Panc1 (cell line): ENCODE results near the gene CSF1R. TPM values are rescaled to one million over a fixed set of nuclear protein-coding genes. Genes with fewer than 3 reads are reported as not detected.

Experiments
- ATAC-seq: fragments of 200-7000 bp; cut with Tn5 transposase; 2 replicates; pipeline ENCODE4 v1.9.1; 2020; ENCODE audit warnings: mild to moderate bottlenecking, moderate library complexity
- BruUV-seq: library from RNA; stranded (reverse); fragments of 400-500 nt; replicated peaks from 2 replicates; lab custom pipeline; 2021; lab: Mats Ljungman, UMichigan
- CTCF ChIA-PET: fragments of 300-600 bp; sonication (Branson Sonifier 250); formaldehyde crosslinking; loops from one replicate; lab custom pipeline; 2022; ENCODE audit warnings: antibody characterized with exemption; lab: Charles Lee
- POLR2A ChIA-PET: fragments of 300-600 bp; sonication (Branson Sonifier 250); formaldehyde crosslinking; loops from one replicate; lab custom pipeline; 2022; ENCODE audit warnings: antibody characterized with exemption; lab: Charles Lee
- DNase-seq: peaks from one replicate; pipeline ENCODE4 v3.0.0-alpha.2; 2010; ENCODE audit warnings: low read depth, low spot score
- H3K27ac ChIP-seq: 2 replicates; pipeline ENCODE4 v1.5.1; 2011; ENCODE audit warnings: mild to moderate bottlenecking, low read length, inconsistent platforms
- H3K27me3 ChIP-seq: fragments of 200-500 bp; sonication (Bioruptor generic); 2 replicates; pipeline ENCODE4 v1.6.0; 2014; ENCODE audit warnings: low read length, inconsistent platforms; ENCODE audit not compliant: control insufficient read depth, insufficient read depth
- H3K36me3 ChIP-seq: fragments of 200-500 bp; sonication (Bioruptor generic); 2 replicates; pipeline ENCODE4 v1.5.1; 2014; ENCODE audit warnings: inconsistent platforms, mild to moderate bottlenecking, low read length, moderate library complexity; ENCODE audit not compliant: control insufficient read depth, insufficient read depth
- H3K4me1 ChIP-seq: 2 replicates; pipeline ENCODE4 v1.5.1; 2011; ENCODE audit warnings: inconsistent platforms, mild to moderate bottlenecking, low read length, moderate library complexity; ENCODE audit not compliant: control insufficient read depth, insufficient read depth
- H3K4me3 ChIP-seq, 2 experiments: 2 replicates each; pipeline ENCODE4 v1.5.1; 2011 to 2012; ENCODE audit warnings: low read depth in 2 of 2, low read length in 2 of 2, mild to moderate bottlenecking in 2 of 2, inconsistent platforms in 1 of 2, moderate library complexity in 1 of 2
- H3K9me3 ChIP-seq: fragments of 200-500 bp; sonication (Bioruptor generic); 2 replicates; pipeline ENCODE4 v1.5.1; 2014; ENCODE audit warnings: low read depth, mild to moderate bottlenecking, inconsistent platforms, low read length, moderate library complexity; ENCODE audit not compliant: control insufficient read depth, insufficient read depth
- POLR2AphosphoS5 ChIP-seq: IDR thresholded peaks from 2 replicates; pipeline ENCODE4 v1.6.1; 2012; ENCODE audit warnings: mild to moderate bottlenecking, low read depth, low read length, moderate library complexity
- SIN3A ChIP-seq: IDR thresholded peaks from 2 replicates; pipeline ENCODE4 v1.6.1; 2012; ENCODE audit warnings: low read depth, mild to moderate bottlenecking, low read length, moderate library complexity, borderline replicate concordance; ENCODE audit not compliant: insufficient read depth
- TCF7L2 ChIP-seq: IDR thresholded peaks from 2 replicates; pipeline ENCODE4 v1.6.1; 2011; ENCODE audit warnings: mild to moderate bottlenecking, low read depth, low read length, inconsistent platforms
- in situ Hi-C: cut with HindIII; loops from 2 replicates; pipeline ENCODE4 v1.10.0; 2016; ENCODE audit warnings: low sequenced_read_pairs, low pct_unique_long_range_greater_than_20kb
- intact Hi-C: fragments of 100-400 bp; cut with micrococcal nuclease; formaldehyde crosslinking; loops from one replicate; pipeline ENCODE4 v1.10.0; 2022; ENCODE audit not compliant: unreplicated experiment
- total RNA-seq: library from RNA; stranded (reverse); gene quantifications from one replicate; pipeline ENCODE4 v1.2.1, GENCODE V29; 2021; ENCODE audit not compliant: unreplicated experiment
- TF ChIP-seq, protein P1 (sequence below): fragments of 450-650 bp; IDR thresholded peaks from 2 replicates; pipeline ENCODE4 v1.5.1; 2017; ENCODE audit warnings: mild to moderate bottlenecking
- TF ChIP-seq, protein P2 (sequence below), 2 experiments: IDR thresholded peaks; 2 replicates each; pipeline ENCODE4 v1.6.1; 2011 to 2012; ENCODE audit warnings: low read depth in 2 of 2, control low read depth in 1 of 2, low read length in 1 of 2, mild to moderate bottlenecking in 1 of 2, moderate library complexity in 1 of 2; ENCODE audit not compliant: insufficient read depth in 1 of 2

The CSF1R gene
- total RNA-seq, 1 experiment from 2014 or later: 0.05 TPM

DNA sequence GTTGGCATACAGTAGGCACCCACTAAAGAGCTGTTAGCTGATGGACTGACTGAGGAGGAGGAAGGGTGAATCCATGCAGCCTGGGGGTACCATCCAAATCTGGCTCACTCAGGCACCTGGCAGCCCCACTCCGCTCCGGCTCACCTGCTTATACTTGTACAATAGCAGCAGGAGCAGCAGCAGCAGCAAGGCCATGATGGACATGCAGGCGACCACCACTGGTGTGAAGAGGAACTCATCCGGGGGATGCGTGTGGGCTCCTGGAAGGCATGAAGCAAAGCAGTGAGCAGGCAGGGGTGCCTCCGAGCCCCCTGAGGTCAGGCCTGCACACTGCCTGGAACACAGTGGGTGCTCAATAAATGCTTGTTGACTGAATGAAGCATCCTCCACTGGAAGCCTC, 18.3 kb downstream of the CSF1R start:
- no peaks in the 10 kb centered on the region for H3K27me3 ChIP-seq
- no peaks in the 10 kb centered on the region for H3K4me1 ChIP-seq
- CTCF ChIA-PET: no interaction called here
- BruUV-seq: no TSS peak
- no peaks in the 10 kb centered on the region for H3K36me3 ChIP-seq
- ATAC-seq (no peak), DNase-seq (no peak)
- POLR2A ChIA-PET: no interaction called here
- intact Hi-C loops: no loop called here
- no peak overlapping the region for H3K27ac ChIP-seq
- no peak overlapping the region for H3K4me3 ChIP-seq
- TF ChIP-seq, protein P1, sequence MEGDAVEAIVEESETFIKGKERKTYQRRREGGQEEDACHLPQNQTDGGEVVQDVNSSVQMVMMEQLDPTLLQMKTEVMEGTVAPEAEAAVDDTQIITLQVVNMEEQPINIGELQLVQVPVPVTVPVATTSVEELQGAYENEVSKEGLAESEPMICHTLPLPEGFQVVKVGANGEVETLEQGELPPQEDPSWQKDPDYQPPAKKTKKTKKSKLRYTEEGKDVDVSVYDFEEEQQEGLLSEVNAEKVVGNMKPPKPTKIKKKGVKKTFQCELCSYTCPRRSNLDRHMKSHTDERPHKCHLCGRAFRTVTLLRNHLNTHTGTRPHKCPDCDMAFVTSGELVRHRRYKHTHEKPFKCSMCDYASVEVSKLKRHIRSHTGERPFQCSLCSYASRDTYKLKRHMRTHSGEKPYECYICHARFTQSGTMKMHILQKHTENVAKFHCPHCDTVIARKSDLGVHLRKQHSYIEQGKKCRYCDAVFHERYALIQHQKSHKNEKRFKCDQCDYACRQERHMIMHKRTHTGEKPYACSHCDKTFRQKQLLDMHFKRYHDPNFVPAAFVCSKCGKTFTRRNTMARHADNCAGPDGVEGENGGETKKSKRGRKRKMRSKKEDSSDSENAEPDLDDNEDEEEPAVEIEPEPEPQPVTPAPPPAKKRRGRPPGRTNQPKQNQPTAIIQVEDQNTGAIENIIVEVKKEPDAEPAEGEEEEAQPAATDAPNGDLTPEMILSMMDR: no peak
- TF ChIP-seq TCF7L2 (no peak), SIN3A (no peak), POLR2AphosphoS5 (no peak)
- TF ChIP-seq, protein P2, sequence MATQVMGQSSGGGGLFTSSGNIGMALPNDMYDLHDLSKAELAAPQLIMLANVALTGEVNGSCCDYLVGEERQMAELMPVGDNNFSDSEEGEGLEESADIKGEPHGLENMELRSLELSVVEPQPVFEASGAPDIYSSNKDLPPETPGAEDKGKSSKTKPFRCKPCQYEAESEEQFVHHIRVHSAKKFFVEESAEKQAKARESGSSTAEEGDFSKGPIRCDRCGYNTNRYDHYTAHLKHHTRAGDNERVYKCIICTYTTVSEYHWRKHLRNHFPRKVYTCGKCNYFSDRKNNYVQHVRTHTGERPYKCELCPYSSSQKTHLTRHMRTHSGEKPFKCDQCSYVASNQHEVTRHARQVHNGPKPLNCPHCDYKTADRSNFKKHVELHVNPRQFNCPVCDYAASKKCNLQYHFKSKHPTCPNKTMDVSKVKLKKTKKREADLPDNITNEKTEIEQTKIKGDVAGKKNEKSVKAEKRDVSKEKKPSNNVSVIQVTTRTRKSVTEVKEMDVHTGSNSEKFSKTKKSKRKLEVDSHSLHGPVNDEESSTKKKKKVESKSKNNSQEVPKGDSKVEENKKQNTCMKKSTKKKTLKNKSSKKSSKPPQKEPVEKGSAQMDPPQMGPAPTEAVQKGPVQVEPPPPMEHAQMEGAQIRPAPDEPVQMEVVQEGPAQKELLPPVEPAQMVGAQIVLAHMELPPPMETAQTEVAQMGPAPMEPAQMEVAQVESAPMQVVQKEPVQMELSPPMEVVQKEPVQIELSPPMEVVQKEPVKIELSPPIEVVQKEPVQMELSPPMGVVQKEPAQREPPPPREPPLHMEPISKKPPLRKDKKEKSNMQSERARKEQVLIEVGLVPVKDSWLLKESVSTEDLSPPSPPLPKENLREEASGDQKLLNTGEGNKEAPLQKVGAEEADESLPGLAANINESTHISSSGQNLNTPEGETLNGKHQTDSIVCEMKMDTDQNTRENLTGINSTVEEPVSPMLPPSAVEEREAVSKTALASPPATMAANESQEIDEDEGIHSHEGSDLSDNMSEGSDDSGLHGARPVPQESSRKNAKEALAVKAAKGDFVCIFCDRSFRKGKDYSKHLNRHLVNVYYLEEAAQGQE (IDR thresholded peaks at IDR 0.05; ENCODE audit: insufficient read depth in 1 of 2, low read depth in 2 of 2, low read length in 1 of 2): no peak
- in situ Hi-C loops: no loop called here
- no peaks in the 10 kb centered on the region for H3K9me3 ChIP-seq

DNA sequence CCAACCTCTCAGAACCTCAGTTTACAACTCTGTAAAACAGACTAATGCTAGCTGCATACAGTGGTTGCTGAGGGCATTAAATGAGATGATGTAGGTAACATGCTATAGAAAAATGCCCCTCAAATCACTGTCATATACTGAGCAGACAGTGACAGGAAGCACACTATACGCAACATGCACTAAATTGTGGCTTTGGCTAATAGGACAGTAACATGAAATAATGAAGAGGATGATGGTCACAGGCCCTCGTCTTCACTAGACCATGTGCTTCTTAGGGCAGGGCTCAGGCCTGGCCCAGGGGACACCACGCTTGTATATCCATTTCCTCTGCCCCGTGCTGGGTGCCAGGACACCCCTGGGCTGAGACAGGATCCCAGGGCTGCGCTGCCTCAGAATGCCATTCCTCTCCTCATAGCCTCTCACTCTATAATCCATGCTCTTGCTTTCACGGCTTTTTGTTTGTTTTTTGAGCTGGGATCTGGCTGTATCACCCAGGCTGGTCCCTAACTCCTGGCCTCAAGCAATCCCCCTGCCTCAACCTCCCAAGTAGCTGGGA, 18.9 kb downstream of the CSF1R start:
- Histone ChIP-seq H3K27ac (no peak overlapping the region), H3K4me3 (no peak overlapping the region), H3K27me3 (no peaks in the 10 kb centered on the region), H3K9me3 (no peaks in the 10 kb centered on the region), H3K36me3 (no peaks in the 10 kb centered on the region), H3K4me1 (no peaks in the 10 kb centered on the region)
- no peak for DNase-seq
- ChIA-PET CTCF (no interaction called here), POLR2A (no interaction called here)
- intact Hi-C loops (no loop called here), in situ Hi-C loops (no loop called here)
- no TSS peak for BruUV-seq
- no peak for TF ChIP-seq TCF7L2
- no peak for TF ChIP-seq SIN3A
- no peak for TF ChIP-seq POLR2AphosphoS5
- TF ChIP-seq, protein P1: no peak
- TF ChIP-seq, protein P2 (IDR thresholded peaks at IDR 0.05; ENCODE audit: insufficient read depth in 1 of 2, low read depth in 2 of 2, low read length in 1 of 2): no peak
- no peak for ATAC-seq
